ENCODE results near the gene CRISP3.

- TF ChIP-seq CTCF (IDR thresholded peaks at IDR 0.05) (no peak), POLR2A (IDR thresholded peaks at IDR 0.05) (no peak)
Observed at GRCh38 chr6:49764571-49765236, 20.5 kb upstream of the CRISP3 start.

Data from thyroid gland (tissue), 4 donors.